ENCODE data around the gene RBM6. TPM values are rescaled to one million over a fixed set of nuclear protein-coding genes. Genes with fewer than 3 reads are reported as not detected.

RBM6 gene
- total RNA-seq, 1 experiment from 2014 or later = 90.7 TPM

GRCh38 chr3:49927798-49928197 lies 12.2 kb upstream of the RBM6 start:
- peaks cover 2% of the 10 kb centered on the region for H3K23me2 ChIP-seq (ENCODE audit: insufficient read length, low read depth, low read length, poor library complexity, severe bottlenecking)
- WGBS (ENCODE audit: extremely low coverage, insufficient read length, low lambda C conversion rate) = no CpG with 5 or more reads among the region's 5 CpGs
- no peak for DNase-seq
- no peak overlapping the region for H2BK20ac ChIP-seq (ENCODE audit: low read depth, low read length, poor library complexity, severe bottlenecking)
- H4K5ac ChIP-seq (ENCODE audit: insufficient read length, low read depth, low read length) = no peak overlapping the region
- no peak overlapping the region for H3K14ac ChIP-seq (ENCODE audit: insufficient read depth, low read length)
- no peak overlapping the region; a peak in 1 of 5 replicates for H3K4me3 Mint-ChIP-seq
- no peak overlapping the region for H3K27ac Mint-ChIP-seq
- no peak overlapping the region for H2AFZ ChIP-seq (ENCODE audit: low read length)
- no peak overlapping the region for H2BK120ac ChIP-seq (ENCODE audit: low read depth, low read length, poor library complexity, severe bottlenecking)
- no peak overlapping the region for H2BK12ac ChIP-seq (ENCODE audit: insufficient read length, low read depth, low read length)
- no peak overlapping the region for H3T11ph ChIP-seq (ENCODE audit: low read length)
- no peak overlapping the region for H3K23ac ChIP-seq (ENCODE audit: insufficient read length, low read depth, low read length)
- no peak overlapping the region for H2AK5ac ChIP-seq (ENCODE audit: insufficient read length, low read length)
- H3K4ac ChIP-seq (ENCODE audit: low read depth, low read length) = no peak overlapping the region
- H3K27me3 ChIP-seq (ENCODE audit: insufficient read depth, low read length) = no peaks in the 10 kb centered on the region
- H4K20me1 ChIP-seq (ENCODE audit: control insufficient read depth, insufficient read depth, insufficient read length) = no peaks in the 10 kb centered on the region
- H3K9me3 Mint-ChIP-seq = no peaks in the 10 kb centered on the region
- H4K91ac ChIP-seq (ENCODE audit: insufficient read length, low read depth, low read length) = no peak overlapping the region
- no peak for TF ChIP-seq CTCF (conservative IDR thresholded peaks at IDR 0.05)
- H3K4me2 ChIP-seq (ENCODE audit: insufficient read depth, insufficient read length, low read length) = no peak overlapping the region
- H2BK15ac ChIP-seq (ENCODE audit: low read depth, low read length) = no peak overlapping the region
- no peak overlapping the region for H3K18ac ChIP-seq (ENCODE audit: insufficient read length, low read depth, low read length)
- H3K36me3 Mint-ChIP-seq (ENCODE audit: insufficient read depth in 1 of 3, low read depth in 3 of 3) = no peaks in the 10 kb centered on the region
- H3K27me3 Mint-ChIP-seq (ENCODE audit: low read depth) = no peaks in the 10 kb centered on the region
- H3K4me1 Mint-ChIP-seq = peaks cover 19 to 23% of the 10 kb centered on the region in 2 experiments
- no peaks in the 10 kb centered on the region for H3K79me2 ChIP-seq (ENCODE audit: insufficient read depth, low read length)
- H3K56ac ChIP-seq (ENCODE audit: insufficient read length, low read depth, low read length) = no peak overlapping the region
- no peaks in the 10 kb centered on the region for H3K9me3 ChIP-seq (ENCODE audit: control insufficient read depth, low read depth, low read length)
- H3K27ac ChIP-seq (ENCODE audit: insufficient read length, low read depth, low read length) = no peak overlapping the region
- no peak overlapping the region for H2BK5ac ChIP-seq (ENCODE audit: insufficient read length, low read length)
- H4K8ac ChIP-seq (replicated peaks; ENCODE audit: insufficient read length, low read depth, low read length) = no peak overlapping the region
- H3K79me1 ChIP-seq (ENCODE audit: insufficient read depth, low read depth, low read length, poor library complexity, severe bottlenecking) = no peaks in the 10 kb centered on the region
- H3K9ac ChIP-seq (ENCODE audit: extremely low read depth, insufficient read length, low read length) = no peak overlapping the region
- no peaks in the 10 kb centered on the region for H3K4me1 ChIP-seq (ENCODE audit: insufficient read depth, low read length)
